Lung microvascular endothelial cell (primary cell): ENCODE measurements around the gene UNC79. TPM values are rescaled to one million over a fixed set of nuclear protein-coding genes. Genes with fewer than 3 reads are reported as not detected.

Experiments used
- DNase-seq, 2 donors: peaks; one replicate each; pipeline versions ENCODE4 v3.0.0 to v3.0.0-alpha.2; 2010; ENCODE audit warnings: low read depth in 2 of 2
- total RNA-seq: library from RNA; depleted of rRNA; stranded (reverse); fragments of >200 nt; gene quantifications from 2 replicates; pipeline ENCODE4 v1.2.1, GENCODE V29; 2014

Gene UNC79
- total RNA-seq, 1 donor from 2014 or later: not detected

GRCh38 chr14:93657875-93658274 lies 227.1 kb downstream of the UNC79 start:
- no peak for DNase-seq

GRCh38 chr14:93663317-93663716 lies 232.6 kb downstream of the UNC79 start:
- DNase-seq: no peak

GRCh38 chr14:93665169-93665568 lies 234.4 kb downstream of the UNC79 start:
- DNase-seq: no peak

GRCh38 chr14:93669632-93670031 lies 238.9 kb downstream of the UNC79 start:
- no peak for DNase-seq

- DNase-seq: no peak
These were observed 243.6 kb downstream of the UNC79 start for GRCh38 chr14:93674343-93674742.

DNA sequence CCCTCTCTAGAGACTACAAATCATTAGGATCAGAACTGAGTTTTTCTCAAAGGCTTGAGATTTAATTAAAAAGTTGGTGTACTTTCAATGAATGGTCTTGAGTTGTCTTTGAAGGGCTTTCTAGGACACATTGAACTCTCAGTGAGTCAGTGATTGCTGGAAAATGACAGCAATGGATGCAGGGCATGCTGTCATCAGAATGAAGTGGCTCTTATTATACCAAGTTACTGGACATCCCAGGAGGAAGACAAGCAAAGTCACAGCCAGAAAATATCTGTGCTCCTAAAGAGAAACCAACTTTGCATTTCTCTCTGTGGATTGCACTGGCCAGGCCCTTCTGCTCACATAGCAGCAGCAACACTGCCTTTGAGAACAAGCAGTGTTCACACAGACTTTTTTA lies 244.9 kb downstream of the UNC79 start:
- no peak for DNase-seq

DNA sequence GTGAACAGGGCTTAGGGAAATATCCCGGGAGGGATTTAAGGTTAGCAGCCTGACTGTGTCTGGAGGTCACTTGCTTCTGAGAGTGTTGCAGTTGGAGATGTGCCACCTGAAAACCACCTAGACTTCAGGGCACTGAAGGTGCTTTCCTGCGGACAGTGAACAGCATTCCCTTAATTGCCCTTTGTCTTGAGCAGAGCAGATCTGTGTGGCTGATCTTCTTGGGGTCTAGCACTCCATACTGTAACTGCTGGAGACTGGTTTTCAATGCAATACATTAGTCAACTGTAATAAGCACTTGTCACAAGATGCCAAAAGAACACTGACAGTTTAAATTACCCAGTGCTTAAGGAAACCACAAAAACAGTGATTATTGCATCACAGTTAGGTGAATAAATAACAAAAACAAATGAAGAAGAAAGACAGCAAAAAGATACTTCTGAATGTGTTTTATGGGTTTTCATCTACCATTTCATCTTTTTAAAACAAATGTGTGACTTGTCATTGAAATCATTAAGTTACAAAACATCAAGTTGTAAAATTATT lies 245.7 kb downstream of the UNC79 start:
- no peak for DNase-seq

DNA sequence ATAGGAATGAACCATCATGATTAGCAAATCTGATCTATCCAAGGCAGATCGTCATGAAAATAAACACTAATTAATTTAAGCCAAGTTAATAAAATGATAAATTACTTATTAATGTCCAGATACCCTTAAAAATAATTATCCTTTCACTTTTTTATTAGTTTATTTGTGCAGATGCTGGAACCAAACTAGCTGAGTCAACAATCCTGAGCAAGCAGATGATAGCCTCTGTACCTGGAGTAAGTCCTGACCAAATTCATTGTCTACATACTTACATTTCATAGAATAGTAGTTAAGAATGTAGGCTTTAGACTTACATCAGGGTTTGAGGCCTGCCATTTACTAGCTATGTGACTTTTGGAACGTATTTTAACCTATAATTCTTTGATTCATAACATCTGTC lies 251.7 kb downstream of the UNC79 start:
- no peak for DNase-seq

DNA sequence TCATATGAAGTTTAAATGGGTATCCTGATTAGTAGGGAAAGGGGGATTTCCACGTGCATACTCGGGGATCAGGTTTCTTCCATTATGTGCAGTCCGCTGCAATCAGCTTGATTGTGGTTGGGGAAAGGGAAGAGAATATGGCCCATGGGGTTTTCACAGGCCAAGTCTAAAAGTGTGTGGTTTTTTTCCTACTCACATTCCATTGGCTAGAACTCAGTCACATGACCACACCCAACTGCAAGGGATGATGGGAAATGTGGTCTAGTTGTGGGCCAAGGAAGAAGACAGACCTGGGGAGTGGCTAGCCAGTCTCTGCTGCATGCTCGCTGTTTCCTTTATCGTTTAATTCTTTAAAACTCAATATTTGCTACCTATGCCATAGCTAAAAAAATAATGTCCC lies 252.5 kb downstream of the UNC79 start:
- no peak for DNase-seq

- DNase-seq: no peak
These were observed 254.6 kb downstream of the UNC79 start for GRCh38 chr14:93685121-93685895.

DNA sequence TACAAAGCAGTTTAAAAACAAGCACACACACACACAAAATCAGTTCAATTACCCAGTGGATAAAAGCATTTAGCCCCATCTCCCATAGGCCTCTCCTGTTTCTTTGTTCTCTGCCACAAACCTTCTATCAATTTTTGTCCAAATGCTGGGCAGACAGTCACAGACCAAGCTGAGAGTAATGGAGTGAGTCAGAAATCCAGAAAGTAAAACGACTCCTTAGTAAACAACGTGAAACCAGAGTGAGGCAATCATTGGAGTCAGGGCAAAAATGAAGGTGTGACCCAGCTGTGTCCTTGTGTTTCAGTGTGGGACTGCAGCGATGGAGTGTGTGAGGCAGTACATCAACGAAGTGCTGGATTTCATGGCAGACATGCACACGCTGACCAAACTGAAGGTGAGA lies 255.5 kb downstream of the UNC79 start:
- no peak for DNase-seq

DNA sequence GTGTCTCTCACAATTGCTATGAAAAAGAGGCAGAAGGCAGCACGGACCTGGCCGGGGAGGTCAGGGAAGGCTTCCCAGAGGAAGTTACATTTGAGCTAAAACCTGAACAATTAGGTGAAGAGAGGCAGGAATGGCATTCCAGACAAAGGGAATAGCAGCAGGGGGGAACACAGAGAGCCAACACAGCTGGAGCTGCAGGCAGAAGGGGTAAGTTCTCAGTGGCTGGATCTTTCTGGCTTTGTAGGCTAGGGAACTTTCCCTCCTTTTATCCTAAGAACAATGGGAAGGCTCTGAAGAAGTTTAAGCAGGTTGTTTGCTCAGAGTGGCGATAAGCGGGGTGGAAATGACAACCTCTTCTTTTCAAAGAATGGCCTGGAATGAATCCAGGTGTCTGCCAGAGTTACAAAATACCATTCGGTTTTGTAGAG lies 257.5 kb downstream of the UNC79 start:
- DNase-seq: no peak

DNA sequence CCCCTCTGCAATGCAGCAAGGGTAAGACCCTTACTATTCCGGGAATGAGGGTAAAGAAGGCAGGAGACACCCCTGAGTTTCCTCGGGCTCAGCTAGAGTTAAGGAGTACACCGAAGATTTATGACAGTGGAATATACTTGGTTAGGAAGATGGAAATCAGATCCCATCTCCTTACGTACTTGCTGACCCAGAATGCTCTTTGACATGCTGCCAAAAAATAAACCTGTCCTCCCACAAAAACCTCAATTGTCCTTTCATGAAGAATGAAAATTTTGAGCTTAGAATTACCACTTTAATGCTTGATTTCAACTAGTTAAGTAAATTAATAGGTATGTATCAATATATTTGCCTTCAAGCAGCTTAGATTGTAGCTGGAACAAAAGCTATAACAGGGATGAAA lies 258.1 kb downstream of the UNC79 start:
- DNase-seq: no peak

DNA sequence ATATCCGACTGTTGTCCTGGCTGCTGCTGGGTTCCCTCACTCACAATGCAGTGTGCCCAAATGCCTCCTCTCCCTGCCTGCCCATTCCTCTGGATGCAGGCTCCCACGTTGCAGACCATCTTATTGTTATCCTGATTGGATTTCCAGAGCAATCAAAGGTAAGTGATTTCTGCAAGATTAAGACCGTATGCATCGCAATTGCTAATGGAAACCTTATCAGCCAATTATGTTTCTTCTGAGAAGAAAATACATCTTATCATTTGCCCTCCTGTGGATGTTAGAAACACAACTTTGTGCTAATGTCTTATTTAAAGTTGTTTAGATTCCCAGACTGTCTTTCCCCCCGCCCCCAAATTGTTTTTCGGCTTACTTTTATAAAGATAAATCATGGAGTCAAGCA lies 259.4 kb downstream of the UNC79 start:
- DNase-seq: no peak

GRCh38 chr14:93691042-93691780 lies 260.5 kb downstream of the UNC79 start:
- DNase-seq: no peak

GRCh38 chr14:93693914-93694313 lies 263.2 kb downstream of the UNC79 start:
- DNase-seq: no peak

GRCh38 chr14:93700928-93701327 lies 270.2 kb downstream of the UNC79 start:
- no peak for DNase-seq

GRCh38 chr14:93701562-93701961 lies 270.8 kb downstream of the UNC79 start:
- no peak for DNase-seq

DNA sequence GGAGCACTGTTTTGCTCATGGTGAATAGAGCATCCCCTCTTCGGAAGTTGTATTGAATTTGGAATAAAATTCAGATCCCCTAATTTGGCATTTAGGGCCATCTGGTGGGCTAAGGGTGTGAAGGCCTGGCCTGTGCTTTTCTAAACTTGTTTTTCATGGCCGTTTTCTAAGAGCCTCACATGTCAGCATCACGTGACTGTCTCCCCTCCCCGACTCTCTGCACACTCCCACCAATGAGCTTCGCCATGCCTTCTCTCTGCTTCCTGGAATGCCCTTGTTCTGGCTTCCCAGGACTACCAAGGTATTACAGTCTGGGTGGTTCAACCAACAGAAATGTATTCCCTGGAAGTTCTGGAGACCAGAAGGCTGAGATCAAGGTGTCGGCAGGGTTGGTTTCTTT lies 272.2 kb downstream of the UNC79 start:
- no peak for DNase-seq

- DNase-seq: no peak
These were observed 273.2 kb downstream of the UNC79 start for GRCh38 chr14:93703941-93704340.

DNA sequence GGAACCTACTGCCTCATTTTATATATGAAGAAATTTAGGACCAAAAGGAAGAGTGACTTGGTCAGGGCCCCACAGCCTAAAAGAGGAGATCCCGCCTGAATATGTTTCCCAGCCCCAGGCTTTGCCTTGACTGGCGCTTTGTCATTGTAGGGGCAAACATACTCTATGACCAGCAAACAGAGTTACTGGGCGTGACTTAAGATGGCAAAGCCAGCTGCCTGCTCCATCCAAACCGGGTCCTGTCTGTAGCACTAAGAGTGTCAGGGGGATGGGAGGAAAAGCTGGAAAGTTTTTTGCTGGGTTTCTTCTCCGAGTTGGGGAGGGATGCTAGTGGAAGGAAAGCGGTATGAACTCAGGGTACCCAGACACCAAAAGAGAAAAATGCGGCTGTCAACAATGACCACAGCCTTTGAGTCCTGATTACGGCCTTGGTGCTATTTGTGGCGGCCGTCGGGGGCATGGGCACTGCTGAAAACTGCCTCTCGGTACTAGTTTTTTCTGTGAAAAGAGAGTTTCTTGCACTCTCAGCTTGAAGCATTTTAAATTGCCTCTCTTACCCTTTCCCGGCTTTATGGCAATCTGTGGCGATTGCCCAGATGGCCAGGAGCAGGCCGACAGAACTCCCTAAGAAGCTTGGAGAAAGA lies 274.9 kb downstream of the UNC79 start:
- no peak for DNase-seq

GRCh38 chr14:93706360-93706955 lies 275.7 kb downstream of the UNC79 start:
- DNase-seq: no peak
